22Rv1 (cell line): Measurements from ENCODE around the gene MGAT4B.

Source experiments
- CTCF ChIP-seq: fragments of 450-650 bp; IDR thresholded peaks from 2 replicates; pipeline ENCODE4 v1.5.1; 2017; ENCODE audit warnings: mild to moderate bottlenecking
- ZFX ChIP-seq: fragments of 450-650 bp; IDR thresholded peaks from 2 replicates; pipeline ENCODE4 v1.6.1; 2017; ENCODE audit warnings: antibody characterized with exemption, borderline replicate concordance

GRCh38 chr5:179786861-179787260 lies 19.8 kb downstream of the MGAT4B start:
- no peak for TF ChIP-seq CTCF
- no peak for TF ChIP-seq ZFX
